Skeletal muscle satellite cell (primary cell): ENCODE measurements around the gene FAAP24. TPM values are rescaled to one million over a fixed set of nuclear protein-coding genes. Genes with fewer than 3 reads are reported as not detected.
"Not testable (repeated sequence)": the region's sequence is repeated elsewhere in the genome, so short reads cannot be mapped to it uniquely, and the experiment has no call there.

ENCODE experiments used
- H3K27me3 ChIP-seq: 2 replicates; pipeline ENCODE4 v1.7.0; 2013; ENCODE audit warnings: low read length; ENCODE audit not compliant: control insufficient read depth, insufficient read depth
- H3K36me3 ChIP-seq: 2 replicates; pipeline ENCODE4 v1.7.0; 2013; ENCODE audit warnings: mild to moderate bottlenecking, control low read depth, low read length; ENCODE audit not compliant: insufficient read depth
- H3K4me1 ChIP-seq: 2 replicates; pipeline ENCODE4 v1.7.0; 2013; ENCODE audit warnings: low read length; ENCODE audit not compliant: control insufficient read depth, insufficient read depth
- H3K4me2 ChIP-seq: 2 replicates; pipeline ENCODE4 v1.7.0; 2013; ENCODE audit warnings: mild to moderate bottlenecking, low read length
- H3K4me3 ChIP-seq: 2 replicates; pipeline ENCODE4 v1.7.0; 2013; ENCODE audit warnings: low read length
- H3K9ac ChIP-seq: 2 replicates; pipeline ENCODE4 v1.7.0; 2013; ENCODE audit warnings: mild to moderate bottlenecking, low read depth, low read length, moderate library complexity
- H3K9me3 ChIP-seq: replicated peaks from 2 replicates; pipeline ENCODE4 v1.7.0; 2013; ENCODE audit warnings: mild to moderate bottlenecking, control low read depth, low read length
- total RNA-seq: library from RNA; depleted of rRNA; stranded (reverse); fragments of >200 nt; gene quantifications from 2 replicates; pipeline ENCODE4 v1.2.3, GENCODE V29; 2012; rRNA removed

FAAP24 gene, protein sequence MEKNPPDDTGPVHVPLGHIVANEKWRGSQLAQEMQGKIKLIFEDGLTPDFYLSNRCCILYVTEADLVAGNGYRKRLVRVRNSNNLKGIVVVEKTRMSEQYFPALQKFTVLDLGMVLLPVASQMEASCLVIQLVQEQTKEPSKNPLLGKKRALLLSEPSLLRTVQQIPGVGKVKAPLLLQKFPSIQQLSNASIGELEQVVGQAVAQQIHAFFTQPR
- total RNA-seq: 4.2 and 5.1 TPM in 2 replicates

DNA sequence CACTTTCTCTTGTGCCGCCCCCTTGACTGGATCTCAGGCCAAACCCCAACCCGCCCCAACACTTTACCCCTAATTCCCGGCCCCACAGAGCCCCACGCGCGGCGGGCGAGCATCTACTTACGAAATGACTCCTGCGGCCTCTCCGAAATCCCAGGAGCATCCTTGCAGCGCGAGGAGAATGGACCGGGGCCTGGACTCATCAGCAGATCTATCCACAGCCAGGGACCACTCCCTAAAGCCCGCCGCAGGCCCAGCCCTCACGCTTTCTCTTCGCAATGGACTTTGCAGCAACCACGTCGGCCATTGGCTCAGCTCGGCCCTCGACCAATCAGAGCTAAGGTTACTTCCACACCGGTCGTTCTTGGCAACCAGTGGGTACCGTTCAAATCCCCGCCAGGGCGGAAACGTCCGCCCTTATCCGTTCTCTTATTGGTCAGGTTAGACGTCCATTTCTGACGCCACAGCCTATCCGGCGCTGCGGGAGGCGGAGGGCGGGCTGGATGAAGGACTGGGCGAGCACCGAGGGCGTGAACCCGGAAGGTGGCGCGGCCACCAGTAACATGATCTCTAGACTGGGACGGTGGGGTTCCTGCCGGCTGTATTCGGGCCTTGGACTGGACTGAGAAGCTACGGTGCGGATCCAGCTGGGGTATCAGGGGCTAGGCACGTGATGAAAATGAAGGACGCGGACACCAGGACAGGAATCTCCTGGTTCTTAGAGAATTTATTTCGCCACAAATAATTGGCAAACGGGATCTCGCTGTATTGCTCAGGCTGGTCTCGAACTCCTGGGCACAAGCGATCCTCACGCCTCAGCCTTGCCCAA lies at the start of gene FAAP24, which contains the start of gene CEP89:
FAAP24 (plus strand) TSS at position 528 of the 826 bp plus-strand sequence. CDS start 955 bp downstream, outside the sequence.
CEP89 (minus strand) TSS at position 244 of the 826 bp plus-strand sequence; CDS start at position 160, 84 bp downstream.
- H3K27me3 ChIP-seq: no peaks in the 10 kb centered on the region
- H3K9me3 ChIP-seq: no peaks in the 10 kb centered on the region
- no peaks in the 10 kb centered on the region for H3K36me3 ChIP-seq
- no peaks in the 10 kb centered on the region for H3K4me1 ChIP-seq
- peak within 1 kb of the TSS; percentile 83 for H3K9ac ChIP-seq
- peak within 1 kb of the TSS; percentile 83 for H3K4me3 ChIP-seq
- H3K4me2 ChIP-seq: peak within 1 kb of the TSS; percentile 87

DNA sequence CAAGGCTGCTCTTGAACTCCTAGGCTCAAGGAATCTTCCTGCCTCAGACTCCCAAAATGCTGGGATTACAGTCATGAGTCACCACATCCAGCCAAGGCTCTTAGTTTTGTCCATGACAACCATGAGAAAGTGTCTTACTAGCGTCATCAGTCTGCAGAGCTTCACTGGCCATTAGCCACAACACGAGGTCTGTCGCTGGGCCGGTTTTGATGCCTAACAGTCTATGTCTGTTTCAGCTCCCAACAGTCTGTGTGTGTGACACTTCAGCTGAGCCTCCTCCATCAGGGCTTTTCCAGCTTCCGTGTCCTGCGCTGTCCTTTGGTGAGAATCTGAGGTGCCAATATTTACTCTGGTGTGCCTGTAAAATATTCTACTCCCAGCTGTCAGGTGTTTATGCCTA lies 47.8 kb upstream of the FAAP24 start:
- no peak overlapping the region for H3K9ac ChIP-seq
- no peaks in the 10 kb centered on the region for H3K4me1 ChIP-seq
- peaks cover 46% of the 10 kb centered on the region for H3K36me3 ChIP-seq
- no peak overlapping the region for H3K4me2 ChIP-seq
- no peaks in the 10 kb centered on the region for H3K27me3 ChIP-seq
- no peak overlapping the region for H3K4me3 ChIP-seq
- H3K9me3 ChIP-seq: no peaks in the 10 kb centered on the region

DNA sequence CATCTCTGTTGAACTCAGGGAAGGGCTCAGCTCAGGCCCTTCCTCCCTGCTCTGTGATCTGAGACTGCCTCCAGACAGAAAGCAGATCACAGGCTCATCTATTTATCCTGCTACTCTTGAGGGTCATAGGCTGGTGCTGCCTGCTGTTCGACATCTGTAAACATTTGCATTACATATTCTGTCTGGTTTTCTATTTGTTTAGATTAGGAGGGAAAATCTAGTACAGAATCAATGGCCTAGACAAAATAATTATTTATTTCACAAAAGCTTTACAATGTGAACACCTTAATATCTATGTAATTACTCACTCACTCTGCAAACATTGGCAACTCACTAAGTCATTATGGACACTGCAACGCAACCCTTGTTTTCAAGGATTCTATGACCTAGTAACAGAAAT lies 43.2 kb upstream of the FAAP24 start:
- H3K4me1 ChIP-seq: no peaks in the 10 kb centered on the region
- no peak overlapping the region for H3K4me2 ChIP-seq
- H3K4me3 ChIP-seq: no peak overlapping the region
- no peak overlapping the region for H3K9ac ChIP-seq
- no peaks in the 10 kb centered on the region for H3K9me3 ChIP-seq
- H3K27me3 ChIP-seq: no peaks in the 10 kb centered on the region
- peaks cover 48% of the 10 kb centered on the region for H3K36me3 ChIP-seq

DNA sequence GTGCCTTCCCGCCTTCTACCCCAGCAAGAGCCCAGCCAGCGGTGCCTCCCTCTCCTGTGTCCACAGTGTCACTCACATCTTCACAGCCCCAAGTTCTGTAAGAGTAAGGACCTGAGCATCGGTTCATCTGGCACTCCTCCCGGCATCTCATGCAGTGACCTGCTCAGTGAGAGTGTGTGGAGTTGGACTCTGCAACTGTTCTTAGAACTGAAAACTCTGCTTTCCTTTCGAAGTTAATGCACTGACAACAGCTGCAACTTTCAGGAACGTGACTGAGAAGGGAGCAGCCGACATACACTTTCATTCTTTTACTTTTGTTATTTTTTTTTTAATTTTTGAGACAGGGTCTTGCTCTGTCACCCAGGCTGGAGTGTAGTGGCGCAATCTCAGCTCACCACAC lies 41.5 kb upstream of the FAAP24 start:
- peaks cover 42% of the 10 kb centered on the region for H3K36me3 ChIP-seq
- no peaks in the 10 kb centered on the region for H3K4me1 ChIP-seq
- H3K9ac ChIP-seq: no peak overlapping the region
- H3K27me3 ChIP-seq: no peaks in the 10 kb centered on the region
- H3K9me3 ChIP-seq: no peaks in the 10 kb centered on the region
- H3K4me2 ChIP-seq: no peak overlapping the region
- no peak overlapping the region for H3K4me3 ChIP-seq

DNA sequence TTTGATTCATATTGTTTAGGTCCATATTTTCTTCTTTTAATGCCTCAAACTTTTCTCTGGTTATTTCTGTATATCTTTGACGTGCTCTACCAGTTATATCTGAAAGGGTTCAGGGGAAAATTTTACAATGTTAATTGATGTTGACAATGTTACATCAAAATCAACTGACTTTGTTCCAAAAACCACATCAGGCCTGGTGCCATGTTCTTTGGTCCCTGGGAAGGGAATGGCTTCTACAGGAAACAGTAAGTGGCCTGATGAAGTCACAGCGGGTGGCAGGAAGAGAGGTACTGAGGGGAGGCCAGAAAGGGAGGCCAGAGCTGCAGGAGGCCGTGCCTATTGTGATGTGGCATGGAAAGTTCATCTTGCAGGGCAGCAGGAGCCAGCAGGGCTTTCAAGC lies 38.5 kb upstream of the FAAP24 start:
- Histone ChIP-seq H3K4me1 (no peaks in the 10 kb centered on the region), H3K9ac (no peak overlapping the region), H3K4me2 (no peak overlapping the region), H3K36me3 (peaks cover 27% of the 10 kb centered on the region), H3K27me3 (no peaks in the 10 kb centered on the region), H3K4me3 (no peak overlapping the region), H3K9me3 (no peaks in the 10 kb centered on the region)

DNA sequence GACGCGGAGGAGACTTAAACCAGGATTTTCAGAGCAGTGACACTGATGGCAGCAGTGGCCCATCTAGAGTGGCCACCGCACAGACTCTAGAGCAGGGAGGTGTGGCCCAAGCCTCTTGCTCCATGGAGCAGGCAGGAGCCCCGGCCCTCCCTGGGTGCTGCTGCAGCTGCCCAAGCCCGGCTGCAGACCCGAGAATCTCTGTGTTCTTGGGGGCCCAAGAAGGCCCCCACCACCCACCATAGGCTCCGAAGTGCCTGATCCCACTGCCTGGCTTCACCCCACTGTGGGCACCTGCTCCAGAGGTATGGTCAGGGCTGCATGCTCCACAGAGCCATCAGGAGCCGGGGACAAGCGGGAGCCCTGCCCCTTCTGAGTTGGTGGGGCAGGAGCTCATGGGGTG lies 36.4 kb upstream of the FAAP24 start:
- Histone ChIP-seq H3K4me2 (no peak overlapping the region), H3K9ac (no peak overlapping the region), H3K4me1 (no peaks in the 10 kb centered on the region), H3K9me3 (no peaks in the 10 kb centered on the region), H3K36me3 (peaks cover 20% of the 10 kb centered on the region), H3K4me3 (no peak overlapping the region), H3K27me3 (no peaks in the 10 kb centered on the region)

DNA sequence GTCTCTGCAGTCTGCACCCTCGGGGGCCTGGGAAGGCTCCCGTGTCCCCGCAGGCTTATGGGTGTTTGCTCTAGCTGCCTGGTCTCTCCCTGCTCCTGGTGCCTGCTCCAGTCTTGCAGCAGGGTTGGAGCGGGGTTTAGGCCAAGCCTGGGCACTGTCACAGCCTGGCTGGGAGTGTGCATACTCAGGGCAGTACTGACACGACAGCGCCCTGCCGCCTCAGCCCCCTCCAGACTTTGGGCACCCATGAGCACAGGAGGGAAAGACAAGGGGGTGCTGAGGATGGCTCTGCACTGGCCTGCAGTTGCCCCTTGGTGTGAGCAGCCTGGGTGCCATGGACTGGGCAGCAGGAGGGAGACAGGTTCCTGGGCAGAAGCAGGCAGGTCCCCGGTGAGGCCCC lies 36.0 kb upstream of the FAAP24 start:
- no peak overlapping the region for H3K9ac ChIP-seq
- H3K4me2 ChIP-seq: no peak overlapping the region
- H3K4me1 ChIP-seq: no peaks in the 10 kb centered on the region
- H3K27me3 ChIP-seq: no peaks in the 10 kb centered on the region
- H3K9me3 ChIP-seq: no peaks in the 10 kb centered on the region
- H3K36me3 ChIP-seq: peaks cover 18% of the 10 kb centered on the region
- no peak overlapping the region for H3K4me3 ChIP-seq

DNA sequence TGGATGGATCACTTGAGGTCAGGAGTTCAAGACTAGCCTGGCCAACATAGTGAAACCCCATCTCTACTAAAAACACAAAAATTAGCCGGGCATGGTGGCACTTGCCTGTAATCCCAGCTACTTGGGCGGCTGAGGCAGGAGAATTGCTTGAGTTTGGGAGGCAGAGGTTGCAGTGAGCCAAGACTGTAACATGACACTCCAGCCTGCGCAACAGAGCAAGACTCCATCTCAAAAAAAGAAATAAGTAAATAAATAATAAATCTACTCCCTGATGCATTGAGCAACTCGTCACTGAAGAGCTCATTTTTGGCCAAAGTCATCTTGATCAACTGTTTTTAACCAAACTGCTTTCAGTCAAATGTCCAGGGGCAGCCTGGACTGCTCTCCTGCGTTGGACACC lies 30.8 kb upstream of the FAAP24 start:
- H3K9me3 ChIP-seq, H3K4me2 ChIP-seq, H3K4me1 ChIP-seq, H3K27me3 ChIP-seq, H3K9ac ChIP-seq, H3K4me3 ChIP-seq: not testable (repeated sequence)
- peaks cover 24% of the 10 kb centered on the region for H3K36me3 ChIP-seq

DNA sequence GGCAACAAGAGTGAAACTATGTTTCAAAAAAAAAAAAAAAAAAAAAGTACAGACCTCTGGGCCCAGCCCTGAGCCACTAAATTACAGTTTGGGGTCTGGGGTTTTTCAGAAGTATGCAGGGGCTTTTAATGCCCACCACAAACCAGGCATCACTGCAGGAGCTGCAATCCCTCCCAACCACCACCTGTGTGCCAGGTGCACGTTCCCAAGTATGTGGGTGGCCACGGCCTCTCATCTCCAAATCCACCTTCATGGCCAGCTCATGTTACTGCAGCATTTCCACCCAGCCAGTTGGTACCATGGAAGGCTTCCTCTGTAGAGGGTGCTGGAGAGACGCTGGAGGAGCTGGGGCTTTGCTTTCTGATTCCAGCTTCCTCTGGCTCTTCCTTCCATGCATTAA lies 26.8 kb upstream of the FAAP24 start:
- H3K4me3 ChIP-seq: no peak overlapping the region
- no peak overlapping the region for H3K9ac ChIP-seq
- no peaks in the 10 kb centered on the region for H3K27me3 ChIP-seq
- no peaks in the 10 kb centered on the region for H3K9me3 ChIP-seq
- H3K4me2 ChIP-seq: no peak overlapping the region
- no peaks in the 10 kb centered on the region for H3K4me1 ChIP-seq
- H3K36me3 ChIP-seq: peaks cover 38% of the 10 kb centered on the region

DNA sequence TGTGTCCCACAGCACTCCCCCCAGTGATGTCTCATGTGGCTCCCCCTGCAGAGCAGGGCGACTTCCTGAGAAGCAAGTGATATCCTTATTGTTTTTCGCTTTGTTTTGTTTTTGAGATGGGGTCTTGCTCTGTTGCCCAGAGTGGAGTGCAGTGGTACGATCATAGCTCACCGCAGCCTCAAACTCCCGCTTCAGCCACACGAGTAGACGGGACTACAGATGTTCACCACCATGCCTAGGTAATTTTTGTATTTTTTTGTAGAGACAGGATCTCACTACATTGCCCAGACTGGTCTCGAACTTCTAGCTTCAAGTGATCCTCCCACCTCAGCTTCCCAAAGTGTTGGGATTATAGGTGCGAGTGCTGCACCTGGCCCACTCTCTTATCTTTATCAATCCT lies 5.3 kb upstream of the FAAP24 start:
- Histone ChIP-seq H3K4me2 (no peak overlapping the region), H3K9ac (no peak overlapping the region), H3K9me3 (no peaks in the 10 kb centered on the region), H3K36me3 (peaks cover 15% of the 10 kb centered on the region), H3K27me3 (no peaks in the 10 kb centered on the region), H3K4me1 (no peaks in the 10 kb centered on the region), H3K4me3 (no peak overlapping the region)

DNA sequence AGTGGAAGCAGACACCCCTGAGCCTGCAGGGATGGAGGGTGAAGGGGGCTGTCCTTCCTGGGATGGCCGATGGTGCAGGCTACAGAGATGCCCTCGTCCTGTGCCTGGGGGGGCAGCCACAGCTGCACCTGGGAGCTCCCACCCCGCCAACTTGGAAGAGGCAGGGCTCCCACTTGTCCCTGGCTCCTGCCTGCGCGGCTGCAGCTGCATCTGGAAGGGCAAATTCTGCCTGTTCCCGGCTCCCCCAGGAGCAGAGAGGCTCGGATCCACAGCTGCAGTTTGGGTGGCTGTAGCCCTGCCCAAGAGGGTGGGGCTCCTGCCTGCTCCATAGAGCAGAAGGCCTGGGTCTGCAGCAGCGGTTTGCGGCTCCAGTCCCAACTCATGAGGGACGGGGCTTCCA lies 2.5 kb upstream of the FAAP24 start:
- Histone ChIP-seq H3K4me2 (no peak overlapping the region), H3K4me1 (no peaks in the 10 kb centered on the region), H3K9me3 (no peaks in the 10 kb centered on the region), H3K4me3 (no peak overlapping the region), H3K36me3 (peaks cover 4% of the 10 kb centered on the region), H3K27me3 (no peaks in the 10 kb centered on the region), H3K9ac (no peak overlapping the region)
